T-helper 2 cell treated with Interferon-gamma antibody and Interleukin-4, amounts not matched to agents 5 μg/mL and 100 μg/mL, for 36 hours (primary cell): Measurements from ENCODE around the gene ANKRD6.

Experiments used
- DNase-seq: peaks from one replicate; pipeline ENCODE4 v3.0.0; 2021; ENCODE audit warnings: low spot score
- H3K27ac Mint-ChIP-seq: one replicate; pipeline ENCODE4 v1.8.0; 2021; ENCODE audit warnings: mild to moderate bottlenecking, mixed read lengths
- H3K27me3 Mint-ChIP-seq: one replicate; pipeline ENCODE4 v1.8.0; 2021; ENCODE audit warnings: low read depth, mixed read lengths
- H3K36me3 Mint-ChIP-seq: one replicate; pipeline ENCODE4 v1.8.0; 2021; ENCODE audit warnings: low read depth, mixed read lengths
- H3K4me1 Mint-ChIP-seq: one replicate; pipeline ENCODE4 v1.8.0; 2021; ENCODE audit warnings: low read depth, mixed read lengths
- H3K4me3 Mint-ChIP-seq: one replicate; pipeline ENCODE4 v1.8.0; 2022; ENCODE audit warnings: mild to moderate bottlenecking, moderate library complexity, mixed read lengths
- H3K9me3 Mint-ChIP-seq: one replicate; pipeline ENCODE4 v1.8.0; 2021; ENCODE audit warnings: mixed read lengths

Gene ANKRD6

GRCh38 chr6:89522778-89523177 is 89.8 kb downstream of the ANKRD6 start:
- Mint-ChIP-seq H3K36me3 (no peaks in the 10 kb centered on the region), H3K4me3 (no peak overlapping the region), H3K27ac (no peak overlapping the region), H3K4me1 (no peaks in the 10 kb centered on the region), H3K9me3 (no peaks in the 10 kb centered on the region), H3K27me3 (peaks cover 4% of the 10 kb centered on the region)
- no peak for DNase-seq

- Mint-ChIP-seq H3K36me3 (no peaks in the 10 kb centered on the region), H3K9me3 (no peaks in the 10 kb centered on the region), H3K4me1 (no peaks in the 10 kb centered on the region), H3K27ac (no peak overlapping the region), H3K27me3 (peaks cover 6% of the 10 kb centered on the region), H3K4me3 (no peak overlapping the region)
- no peak for DNase-seq
Observed at GRCh38 chr6:89525786-89526562, 93.0 kb downstream of the ANKRD6 start.

GRCh38 chr6:89526563-89526869 is 93.6 kb downstream of the ANKRD6 start:
- no peaks in the 10 kb centered on the region for H3K4me1 Mint-ChIP-seq
- H3K27me3 Mint-ChIP-seq = peaks cover 6% of the 10 kb centered on the region
- DNase-seq = no peak
- no peak overlapping the region for H3K4me3 Mint-ChIP-seq
- no peaks in the 10 kb centered on the region for H3K9me3 Mint-ChIP-seq
- no peak overlapping the region for H3K27ac Mint-ChIP-seq
- no peaks in the 10 kb centered on the region for H3K36me3 Mint-ChIP-seq

- no peaks in the 10 kb centered on the region for H3K9me3 Mint-ChIP-seq
- H3K4me3 Mint-ChIP-seq = no peak overlapping the region
- no peaks in the 10 kb centered on the region for H3K36me3 Mint-ChIP-seq
- no peaks in the 10 kb centered on the region for H3K4me1 Mint-ChIP-seq
- DNase-seq = no peak
- H3K27me3 Mint-ChIP-seq = peaks cover 2% of the 10 kb centered on the region
- no peak overlapping the region for H3K27ac Mint-ChIP-seq
Observed at GRCh38 chr6:89527634-89528033, 94.7 kb downstream of the ANKRD6 start.

- Mint-ChIP-seq H3K36me3 (no peaks in the 10 kb centered on the region), H3K4me3 (no peak overlapping the region), H3K27ac (no peak overlapping the region), H3K27me3 (peaks cover 4% of the 10 kb centered on the region), H3K9me3 (no peaks in the 10 kb centered on the region), H3K4me1 (no peaks in the 10 kb centered on the region)
- no peak for DNase-seq
Observed at GRCh38 chr6:89528866-89529265, 95.9 kb downstream of the ANKRD6 start.

- H3K27me3 Mint-ChIP-seq = peaks cover 4% of the 10 kb centered on the region
- H3K4me3 Mint-ChIP-seq = no peak overlapping the region
- H3K36me3 Mint-ChIP-seq = no peaks in the 10 kb centered on the region
- H3K9me3 Mint-ChIP-seq = no peaks in the 10 kb centered on the region
- DNase-seq = no peak
- H3K4me1 Mint-ChIP-seq = no peaks in the 10 kb centered on the region
- H3K27ac Mint-ChIP-seq = no peak overlapping the region
Observed at GRCh38 chr6:89530982-89531381, 98.0 kb downstream of the ANKRD6 start.

- no peaks in the 10 kb centered on the region for H3K9me3 Mint-ChIP-seq
- DNase-seq = no peak
- H3K27ac Mint-ChIP-seq = no peak overlapping the region
- H3K4me3 Mint-ChIP-seq = no peak overlapping the region
- no peaks in the 10 kb centered on the region for H3K4me1 Mint-ChIP-seq
- no peaks in the 10 kb centered on the region for H3K36me3 Mint-ChIP-seq
- peaks cover 15% of the 10 kb centered on the region for H3K27me3 Mint-ChIP-seq
Observed at GRCh38 chr6:89536231-89536630, 103.3 kb downstream of the ANKRD6 start.

GRCh38 chr6:89539779-89540178 is 106.8 kb downstream of the ANKRD6 start:
- Mint-ChIP-seq H3K27ac (no peak overlapping the region), H3K27me3 (peaks cover 13% of the 10 kb centered on the region), H3K4me1 (no peaks in the 10 kb centered on the region), H3K9me3 (no peaks in the 10 kb centered on the region), H3K36me3 (no peaks in the 10 kb centered on the region), H3K4me3 (no peak overlapping the region)
- DNase-seq = no peak

GRCh38 chr6:89542081-89542857 is 109.3 kb downstream of the ANKRD6 start:
- DNase-seq = no peak
- no peaks in the 10 kb centered on the region for H3K36me3 Mint-ChIP-seq
- H3K27ac Mint-ChIP-seq = no peak overlapping the region
- no peaks in the 10 kb centered on the region for H3K9me3 Mint-ChIP-seq
- no peak overlapping the region for H3K4me3 Mint-ChIP-seq
- H3K4me1 Mint-ChIP-seq = no peaks in the 10 kb centered on the region
- peaks cover 13% of the 10 kb centered on the region for H3K27me3 Mint-ChIP-seq

- H3K4me3 Mint-ChIP-seq = no peak overlapping the region
- no peaks in the 10 kb centered on the region for H3K36me3 Mint-ChIP-seq
- no peak for DNase-seq
- no peaks in the 10 kb centered on the region for H3K4me1 Mint-ChIP-seq
- H3K27me3 Mint-ChIP-seq = peaks cover 13% of the 10 kb centered on the region
- no peaks in the 10 kb centered on the region for H3K9me3 Mint-ChIP-seq
- no peak overlapping the region for H3K27ac Mint-ChIP-seq
Observed at GRCh38 chr6:89542866-89543265, 109.9 kb downstream of the ANKRD6 start.

GRCh38 chr6:89547281-89547680 is 114.3 kb downstream of the ANKRD6 start:
- Mint-ChIP-seq H3K27me3 (peaks cover 8% of the 10 kb centered on the region), H3K36me3 (no peaks in the 10 kb centered on the region), H3K9me3 (no peaks in the 10 kb centered on the region), H3K27ac (no peak overlapping the region), H3K4me3 (no peak overlapping the region), H3K4me1 (no peaks in the 10 kb centered on the region)
- DNase-seq = no peak

GRCh38 chr6:89553431-89553830 is 120.5 kb downstream of the ANKRD6 start:
- no peaks in the 10 kb centered on the region for H3K4me1 Mint-ChIP-seq
- no peak overlapping the region for H3K4me3 Mint-ChIP-seq
- no peaks in the 10 kb centered on the region for H3K36me3 Mint-ChIP-seq
- H3K27ac Mint-ChIP-seq = no peak overlapping the region
- no peak for DNase-seq
- H3K27me3 Mint-ChIP-seq = peaks cover 14% of the 10 kb centered on the region
- H3K9me3 Mint-ChIP-seq = no peaks in the 10 kb centered on the region

GRCh38 chr6:89554106-89554505 is 121.2 kb downstream of the ANKRD6 start:
- H3K9me3 Mint-ChIP-seq = no peaks in the 10 kb centered on the region
- H3K27ac Mint-ChIP-seq = no peak overlapping the region
- no peak overlapping the region for H3K4me3 Mint-ChIP-seq
- no peaks in the 10 kb centered on the region for H3K36me3 Mint-ChIP-seq
- no peak for DNase-seq
- H3K27me3 Mint-ChIP-seq = peaks cover 14% of the 10 kb centered on the region
- no peaks in the 10 kb centered on the region for H3K4me1 Mint-ChIP-seq

GRCh38 chr6:89555031-89555430 is 122.1 kb downstream of the ANKRD6 start:
- Mint-ChIP-seq H3K27ac (no peak overlapping the region), H3K36me3 (no peaks in the 10 kb centered on the region), H3K27me3 (peaks cover 14% of the 10 kb centered on the region), H3K4me1 (no peaks in the 10 kb centered on the region), H3K9me3 (no peaks in the 10 kb centered on the region), H3K4me3 (no peak overlapping the region)
- DNase-seq = no peak
